Measurements from ENCODE around the gene AMPD2. TPM values are rescaled to one million over a fixed set of nuclear protein-coding genes. Genes with fewer than 3 reads are reported as not detected.
A peak's percentile ranks its signal among the peaks of the same experiment; 100 is the strongest.

The AMPD2 gene
- total and polyA plus RNA-seq, 9 of the 15 experiments (the other 6 are each of a cell fraction or from before 2014, with no cell fraction given), result 2.0 to 77.7 (median 28.2) TPM

- TF ChIP-seq EHMT2 (IDR thresholded peaks at IDR 0.05), result no peak
- TF ChIP-seq SRSF1 (IDR thresholded peaks at IDR 0.05; ENCODE audit: low read depth, low read length), result no peak
- no peak for TF ChIP-seq HNRNPH1 (optimal IDR thresholded peaks at IDR 0.05; ENCODE audit: low read depth, low read length)
- no peak for TF ChIP-seq ZBTB43 (CRISPR knock-in tag; IDR thresholded peaks at IDR 0.05)
- no peak for TF ChIP-seq ZBTB40 (IDR thresholded peaks at IDR 0.05)
- no peak for TF ChIP-seq ZBTB40 (CRISPR knock-in tag; IDR thresholded peaks at IDR 0.05)
- CTCF ChIA-PET (ENCODE audit: low intra/inter-chr PET ratio), result no interaction called here
- Histone ChIP-seq H3K4me1 (replicated peaks in 1 of 2; ENCODE audit: control insufficient read depth in 2 of 2, insufficient read depth in 2 of 2, low read length in 2 of 2) (peaks cover 0 to 10% of the 10 kb centered on the region in 2 experiments; a peak in 4 of 5 replicates), H3K27me3 (ENCODE audit: control insufficient read depth in 2 of 2, insufficient read depth in 2 of 2, low read length in 2 of 2) (no peaks in the 10 kb centered on the region), H3K36me3 (ENCODE audit: control insufficient read depth, insufficient read depth, low read length) (peaks cover 14% of the 10 kb centered on the region; the same call in 2 of the 3 replicates), H3K9me3 (replicated peaks; ENCODE audit: control insufficient read depth, insufficient read depth, low read depth, low read length) (no peaks in the 10 kb centered on the region), H3K4me2 (ENCODE audit: insufficient read depth, low read length) (no peak overlapping the region), H3K27ac (ENCODE audit: extremely low read depth, low read depth, low read length) (no peak overlapping the region), H3K79me2 (ENCODE audit: control insufficient read depth, insufficient read depth, low read length) (no peaks in the 10 kb centered on the region), H3K4me3 (no peak overlapping the region), H3K9ac (ENCODE audit: insufficient read depth in 1 of 2, low read depth in 2 of 2, low read length in 2 of 2) (0 out of 4 replicates have a peak overlapping the region, but pooled peaks of 1 of the 2 experiments have one; percentile 30), H4K20me1 (replicated peaks; ENCODE audit: control insufficient read depth, insufficient read depth, low read length) (no peaks in the 10 kb centered on the region), H2AFZ (ENCODE audit: low read depth, low read length) (no peak overlapping the region), H3K9me1 (ENCODE audit: control insufficient read depth, insufficient read depth, low read length) (no peaks in the 10 kb centered on the region)
- WGBS (ENCODE audit: insufficient coverage, low coverage, missing lambda C conversion rate), result 37% methylated on average over 2 of the region's 2 CpGs
- POLR2A ChIA-PET, result interaction anchor here (1.1 to 2.7 kb wide), 4 partner anchors 11 to 325 kb away, joined by 3 to 10 read pairs (median 4); no protein-coding TSS in a partner anchor
- FAIRE-seq (no peak), ATAC-seq (no peak), DNase-seq (ENCODE audit: extremely low read depth in 1 of 4, low spot score in 3 of 4) (no peak)
- in situ Hi-C loops (cut with MboI), result no loop called here
- intact Hi-C loops (cut with micrococcal nuclease), result no loop called here
- no TSS peak for BruUV-seq (replicated peaks)
Measured at GRCh38 chr1:109661391-109661790, 41.8 kb downstream of the AMPD2 start.
